Bronchial epithelial cell (primary cell): Measurements from ENCODE around the gene VRK1. TPM values are rescaled to one million over a fixed set of nuclear protein-coding genes. Genes with fewer than 3 reads are reported as not detected.

Experiments
- DNase-seq: peaks from one replicate; pipeline ENCODE4 v3.0.0-alpha.2; 2010; ENCODE audit warnings: low read depth
- FAIRE-seq: peaks from 2 replicates; lab custom pipeline; 2011; peaks lifted over from hg19 to GRCh38; lab: Jason Lieb, UNC
- H3K27me3 ChIP-seq: 2 replicates; pipeline ENCODE4 v1.5.1; 2011; ENCODE audit warnings: low read length; ENCODE audit not compliant: control insufficient read depth, insufficient read depth
- H3K36me3 ChIP-seq: 2 replicates; pipeline ENCODE4 v1.5.1; 2011; ENCODE audit warnings: low read length; ENCODE audit not compliant: control insufficient read depth, insufficient read depth
- H3K4me3 ChIP-seq: 2 replicates; pipeline ENCODE4 v1.5.1; 2011; ENCODE audit warnings: mild to moderate bottlenecking, low read depth, low read length, control low read depth
- total RNA-seq: library from RNA; depleted of rRNA; stranded (reverse); fragments of >200 nt; gene quantifications from 2 replicates; pipeline ENCODE4 v1.2.1, GENCODE V29; 2014
- TF ChIP-seq, protein P1 (sequence below): IDR thresholded peaks from 2 replicates; pipeline ENCODE4 v1.5.1; 2011; ENCODE audit warnings: mild to moderate bottlenecking, moderate library complexity, low read length, control low read depth, inconsistent platforms; ENCODE audit not compliant: insufficient read depth, severe bottlenecking

The VRK1 gene
- total RNA-seq, 1 donor from 2014 or later = 12.6 TPM

DNA sequence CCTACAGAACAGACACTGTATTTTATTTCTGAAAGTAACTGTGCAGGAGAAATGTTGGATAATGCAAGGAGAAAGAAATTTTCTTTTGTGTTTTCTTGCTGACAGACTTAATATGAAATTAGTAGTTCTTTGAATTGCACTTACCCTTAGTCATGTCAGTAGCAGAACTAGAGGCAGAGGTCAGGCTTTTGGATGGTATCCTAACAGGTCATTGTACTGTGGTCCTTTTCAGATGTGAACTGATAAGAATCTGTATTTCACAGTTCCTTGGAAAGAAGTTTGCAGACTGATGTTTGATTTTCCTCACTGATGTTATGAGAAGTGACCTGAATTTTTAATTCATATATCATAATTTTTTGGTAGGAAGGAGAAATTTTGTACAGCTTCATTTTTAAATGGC is 46.0 kb downstream of the VRK1 start:
- H3K4me3 ChIP-seq = no peak overlapping the region
- FAIRE-seq = no peak
- H3K36me3 ChIP-seq = no peaks in the 10 kb centered on the region
- no peak for DNase-seq
- TF ChIP-seq, protein P1, sequence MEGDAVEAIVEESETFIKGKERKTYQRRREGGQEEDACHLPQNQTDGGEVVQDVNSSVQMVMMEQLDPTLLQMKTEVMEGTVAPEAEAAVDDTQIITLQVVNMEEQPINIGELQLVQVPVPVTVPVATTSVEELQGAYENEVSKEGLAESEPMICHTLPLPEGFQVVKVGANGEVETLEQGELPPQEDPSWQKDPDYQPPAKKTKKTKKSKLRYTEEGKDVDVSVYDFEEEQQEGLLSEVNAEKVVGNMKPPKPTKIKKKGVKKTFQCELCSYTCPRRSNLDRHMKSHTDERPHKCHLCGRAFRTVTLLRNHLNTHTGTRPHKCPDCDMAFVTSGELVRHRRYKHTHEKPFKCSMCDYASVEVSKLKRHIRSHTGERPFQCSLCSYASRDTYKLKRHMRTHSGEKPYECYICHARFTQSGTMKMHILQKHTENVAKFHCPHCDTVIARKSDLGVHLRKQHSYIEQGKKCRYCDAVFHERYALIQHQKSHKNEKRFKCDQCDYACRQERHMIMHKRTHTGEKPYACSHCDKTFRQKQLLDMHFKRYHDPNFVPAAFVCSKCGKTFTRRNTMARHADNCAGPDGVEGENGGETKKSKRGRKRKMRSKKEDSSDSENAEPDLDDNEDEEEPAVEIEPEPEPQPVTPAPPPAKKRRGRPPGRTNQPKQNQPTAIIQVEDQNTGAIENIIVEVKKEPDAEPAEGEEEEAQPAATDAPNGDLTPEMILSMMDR = no peak
- no peaks in the 10 kb centered on the region for H3K27me3 ChIP-seq

DNA sequence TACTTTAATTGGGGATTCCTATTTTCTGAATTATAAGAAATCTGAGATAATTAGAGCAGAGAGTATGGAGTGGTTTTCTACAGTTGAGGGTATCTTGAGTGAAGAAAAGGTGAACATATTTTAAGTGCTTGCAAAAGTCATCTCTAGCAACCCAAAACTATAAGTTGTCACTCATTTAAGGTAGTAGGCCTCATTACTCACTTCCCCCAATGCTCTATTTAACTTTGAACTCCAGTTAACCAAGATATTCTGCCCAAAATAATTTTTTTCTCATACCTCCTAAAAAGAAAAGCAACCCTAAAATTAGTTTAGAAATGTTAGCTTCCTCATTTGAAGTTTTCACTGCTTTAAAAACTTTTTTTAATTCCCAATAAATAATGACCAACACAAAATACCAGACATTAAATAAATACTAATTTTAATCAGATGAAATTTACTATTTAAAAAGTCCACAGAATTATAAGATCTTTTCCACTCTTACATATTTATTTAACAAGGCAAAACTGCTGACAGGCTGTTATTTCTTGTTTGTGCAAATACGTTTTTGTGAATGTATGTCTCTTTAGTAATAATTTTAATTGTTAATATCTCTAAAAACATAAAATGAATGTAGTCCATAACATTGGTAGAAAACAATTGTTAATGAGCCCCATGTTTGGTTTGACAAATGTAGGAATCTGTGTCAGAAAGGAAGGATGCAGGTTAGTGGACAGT is 47.8 kb downstream of the VRK1 start:
- FAIRE-seq (no peak), DNase-seq (no peak)
- H3K4me3 ChIP-seq = no peak overlapping the region
- no peaks in the 10 kb centered on the region for H3K27me3 ChIP-seq
- H3K36me3 ChIP-seq = no peaks in the 10 kb centered on the region
- TF ChIP-seq, protein P1 = no peak

DNA sequence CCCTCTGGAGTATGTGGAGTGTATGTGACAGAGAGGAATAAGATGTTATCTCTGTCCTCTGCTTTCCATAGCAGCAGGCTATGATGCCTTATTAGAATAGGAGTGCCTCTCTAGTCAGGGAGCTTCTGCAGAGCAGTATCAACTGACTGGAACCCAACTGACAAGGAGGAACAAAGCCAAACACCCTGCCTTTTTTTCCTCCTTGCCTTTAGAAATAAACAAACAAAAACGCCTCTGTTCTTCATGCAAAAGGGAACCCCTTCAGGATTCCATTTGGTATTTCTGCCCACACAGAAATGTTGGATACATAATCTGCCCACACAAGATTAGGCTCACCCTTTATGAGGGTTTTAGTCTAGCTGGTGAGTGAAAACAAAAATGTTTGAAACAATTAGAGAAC is 50.3 kb downstream of the VRK1 start:
- TF ChIP-seq, protein P1 = no peak
- Histone ChIP-seq H3K36me3 (no peaks in the 10 kb centered on the region), H3K4me3 (no peak overlapping the region), H3K27me3 (no peaks in the 10 kb centered on the region)
- DNase-seq (no peak), FAIRE-seq (no peak)

DNA sequence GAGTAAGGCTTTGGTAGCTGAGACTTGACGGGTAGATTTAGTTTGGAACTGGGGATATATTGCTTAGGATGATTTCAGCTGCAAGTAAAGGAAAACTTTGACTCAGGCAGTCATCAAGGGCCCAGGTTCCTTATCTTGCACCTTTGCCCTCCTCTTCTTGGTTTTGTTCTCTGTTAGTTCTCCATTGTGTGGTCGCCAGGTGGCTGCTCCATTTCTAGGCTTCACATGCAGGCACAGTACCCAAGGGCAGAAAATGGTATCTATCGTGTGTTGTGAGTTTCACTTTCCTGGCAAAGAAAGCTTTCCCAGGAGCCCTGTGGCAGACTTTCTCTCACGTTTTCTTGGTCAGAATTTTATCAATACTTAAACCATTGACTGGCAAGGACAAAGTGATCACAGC is 50.8 kb downstream of the VRK1 start:
- TF ChIP-seq, protein P1 = no peak
- FAIRE-seq = no peak
- Histone ChIP-seq H3K36me3 (no peaks in the 10 kb centered on the region), H3K4me3 (no peak overlapping the region), H3K27me3 (no peaks in the 10 kb centered on the region)
- no peak for DNase-seq

DNA sequence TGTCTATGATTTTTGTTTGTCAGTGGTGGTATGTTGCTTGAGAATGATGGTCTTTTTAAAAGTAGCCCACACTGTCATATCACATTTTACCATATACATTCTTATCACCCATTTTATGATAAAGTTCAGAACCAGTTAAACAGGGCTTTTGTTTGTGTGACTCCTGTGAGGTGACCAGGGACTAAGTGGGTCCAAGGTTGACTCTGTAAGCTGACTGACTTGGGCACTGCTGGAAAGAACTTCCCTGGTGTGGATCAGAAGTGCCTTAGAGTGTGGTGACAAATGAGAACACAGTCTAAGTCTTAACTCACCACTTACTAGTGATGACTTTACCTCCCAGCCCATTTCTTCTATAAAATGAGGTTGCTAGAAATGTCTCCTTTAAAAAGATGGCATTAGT is 52.6 kb downstream of the VRK1 start:
- DNase-seq = no peak
- FAIRE-seq = no peak
- TF ChIP-seq, protein P1 = no peak
- Histone ChIP-seq H3K27me3 (no peaks in the 10 kb centered on the region), H3K4me3 (no peak overlapping the region), H3K36me3 (no peaks in the 10 kb centered on the region)
